Suprapubic skin (tissue), 4 donors: ENCODE data around the gene HECW1. TPM values are rescaled to one million over a fixed set of nuclear protein-coding genes. Genes with fewer than 3 reads are reported as not detected.

Experiments used
- DNase-seq, 2 donors: peaks; one replicate each; pipeline ENCODE4 v3.0.0-alpha.2; 2019; ENCODE audit warnings: low spot score in 2 of 2
- H3K27ac ChIP-seq: fragments of 200-600 bp; sonication (generic); one replicate; pipeline ENCODE4 v1.5.1; 2019
- H3K27me3 ChIP-seq: fragments of 200-600 bp; sonication (generic); one replicate; pipeline ENCODE4 v1.5.1; 2019
- H3K36me3 ChIP-seq: fragments of 200-600 bp; sonication (generic); one replicate; pipeline ENCODE4 v1.5.1; 2019
- H3K4me1 ChIP-seq: fragments of 200-600 bp; sonication (generic); one replicate; pipeline ENCODE4 v1.5.1; 2019
- H3K4me3 ChIP-seq: fragments of 200-600 bp; sonication (generic); one replicate; pipeline ENCODE4 v1.5.1; 2019; ENCODE audit warnings: mild to moderate bottlenecking
- H3K9me3 ChIP-seq: fragments of 200-600 bp; sonication (generic); one replicate; pipeline ENCODE4 v1.5.1; 2019
- CTCF ChIP-seq, 2 donors: fragments of 200-600 bp in 1 of 2; fragments of 450-650 bp in 1 of 2; sonication (generic) in 1 of 2; IDR thresholded peaks; one replicate each; pipeline ENCODE4 v1.5.1; 2016 to 2019; ENCODE audit warnings: antibody characterized with exemption in 2 of 2, mild to moderate bottlenecking in 1 of 2, moderate library complexity in 1 of 2
- EP300 ChIP-seq: sonication (generic); formaldehyde crosslinking; IDR thresholded peaks from one replicate; pipeline ENCODE4 v1.6.1; 2017; ENCODE audit warnings: antibody characterized with exemption
- POLR2A ChIP-seq, 2 donors: fragments of 450-650 bp; IDR thresholded peaks; one replicate each; pipeline ENCODE4 v1.6.1; 2017; ENCODE audit warnings: antibody characterized with exemption in 2 of 2, mild to moderate bottlenecking in 2 of 2, moderate library complexity in 2 of 2
- POLR2AphosphoS5 ChIP-seq, 3 donors: sonication (generic); formaldehyde crosslinking; IDR thresholded peaks; one replicate each; pipeline ENCODE4 v1.6.1; 2017; ENCODE audit warnings: antibody characterized with exemption in 3 of 3
- WGBS: methylation state at CpG from one replicate; pipeline ENCODE4 v1.1.5; 2018; 5-methylcytosine and 5-hydroxymethylcytosine counted together
- total RNA-seq, 4 donors: library from RNA; depleted of rRNA; stranded (reverse); fragments of >200 nt; gene quantifications; one replicate each; pipeline ENCODE4 v1.1.0, GENCODE V29; 2016

The HECW1 gene
- total RNA-seq, 4 donors from 2014 or later: 0.17 to 0.73 (median 0.32) TPM; not detected in 1

GRCh38 chr7:43417455-43417854, 305.0 kb downstream of the HECW1 start:
- H3K9me3 ChIP-seq: no peaks in the 10 kb centered on the region

GRCh38 chr7:43430411-43430810, 318.0 kb downstream of the HECW1 start:
- H3K4me3 ChIP-seq: no peak overlapping the region
- TF ChIP-seq POLR2AphosphoS5 (IDR thresholded peaks at IDR 0.05): no peak
- TF ChIP-seq CTCF (IDR thresholded peaks at IDR 0.05): no peak
- TF ChIP-seq EP300: no peak
- H3K27me3 ChIP-seq: no peaks in the 10 kb centered on the region
- no peaks in the 10 kb centered on the region for H3K9me3 ChIP-seq
- 44% methylated on average over 2 of the region's 2 CpGs for WGBS
- no peaks in the 10 kb centered on the region for H3K4me1 ChIP-seq
- no peaks in the 10 kb centered on the region for H3K36me3 ChIP-seq
- H3K27ac ChIP-seq: no peak overlapping the region
- no peak for DNase-seq

More at GRCh38 chr7:43417455-43417854, 305.0 kb downstream of the HECW1 start:
- Histone ChIP-seq H3K36me3 (no peaks in the 10 kb centered on the region), H3K27me3 (no peaks in the 10 kb centered on the region), H3K4me1 (no peaks in the 10 kb centered on the region), H3K27ac (no peak overlapping the region), H3K4me3 (no peak overlapping the region)
- TF ChIP-seq CTCF (IDR thresholded peaks at IDR 0.05): no peak
- TF ChIP-seq POLR2A (IDR thresholded peaks at IDR 0.05): no peak
- no peak for TF ChIP-seq POLR2AphosphoS5 (IDR thresholded peaks at IDR 0.05)
- TF ChIP-seq EP300: no peak
- WGBS: 100% methylated on average over 3 of the region's 3 CpGs
- no peak for DNase-seq

GRCh38 chr7:43431020-43431595, 318.7 kb downstream of the HECW1 start:
- no peak overlapping the region for H3K27ac ChIP-seq
- no peak for TF ChIP-seq POLR2AphosphoS5 (IDR thresholded peaks at IDR 0.05)
- TF ChIP-seq EP300: no peak
- TF ChIP-seq POLR2A (IDR thresholded peaks at IDR 0.05): no peak
- TF ChIP-seq CTCF (IDR thresholded peaks at IDR 0.05): no peak
- H3K9me3 ChIP-seq: no peaks in the 10 kb centered on the region
- DNase-seq: no peak
- H3K4me3 ChIP-seq: no peak overlapping the region
- no peaks in the 10 kb centered on the region for H3K27me3 ChIP-seq
- WGBS: 84% methylated on average over 3 of the region's 3 CpGs
- H3K36me3 ChIP-seq: no peaks in the 10 kb centered on the region
- no peaks in the 10 kb centered on the region for H3K4me1 ChIP-seq

GRCh38 chr7:43433639-43434038, 321.2 kb downstream of the HECW1 start:
- DNase-seq: no peak
- TF ChIP-seq EP300: no peak
- TF ChIP-seq CTCF (IDR thresholded peaks at IDR 0.05): no peak
- no peak for TF ChIP-seq POLR2AphosphoS5 (IDR thresholded peaks at IDR 0.05)
- no peak for TF ChIP-seq POLR2A (IDR thresholded peaks at IDR 0.05)
- Histone ChIP-seq H3K27ac (no peak overlapping the region), H3K9me3 (no peaks in the 10 kb centered on the region), H3K36me3 (no peaks in the 10 kb centered on the region), H3K4me3 (no peak overlapping the region), H3K27me3 (no peaks in the 10 kb centered on the region), H3K4me1 (no peaks in the 10 kb centered on the region)
- 93% methylated on average over 1 of the region's 1 CpG for WGBS

- no peaks in the 10 kb centered on the region for H3K4me1 ChIP-seq
- no peaks in the 10 kb centered on the region for H3K36me3 ChIP-seq
- no peak for DNase-seq
- TF ChIP-seq EP300: no peak
- no peak for TF ChIP-seq CTCF (IDR thresholded peaks at IDR 0.05)
- TF ChIP-seq POLR2AphosphoS5 (IDR thresholded peaks at IDR 0.05): no peak
- no peak for TF ChIP-seq POLR2A (IDR thresholded peaks at IDR 0.05)
- WGBS: 70% methylated on average over 5 of the region's 5 CpGs
- no peak overlapping the region for H3K4me3 ChIP-seq
- no peak overlapping the region for H3K27ac ChIP-seq
- H3K27me3 ChIP-seq: no peaks in the 10 kb centered on the region
- no peaks in the 10 kb centered on the region for H3K9me3 ChIP-seq
These were observed 324.6 kb downstream of the HECW1 start for GRCh38 chr7:43437001-43437400.
